Ascending aorta (tissue), 2 donors: Measurements from ENCODE around the gene QKI. TPM values are rescaled to one million over a fixed set of nuclear protein-coding genes. Genes with fewer than 3 reads are reported as not detected.
"Not testable (repeated sequence)": the region's sequence is repeated elsewhere in the genome, so short reads cannot be mapped to it uniquely, and the experiment has no call there.

Experiments used
- DNase-seq, 2 donors: peaks; one replicate each; pipeline ENCODE4 v3.0.0-alpha.2; 2019; ENCODE audit warnings: low spot score in 2 of 2
- H3K27ac ChIP-seq, 2 donors: fragments of 200-600 bp; sonication (generic); one replicate each; pipeline ENCODE4 v1.5.1; 2016 to 2017; ENCODE audit warnings: mild to moderate bottlenecking in 1 of 2
- H3K27me3 ChIP-seq: fragments of 200-600 bp; sonication (generic); one replicate; pipeline ENCODE4 v1.5.1; 2017
- H3K36me3 ChIP-seq, 2 donors: fragments of 200-600 bp; sonication (generic); one replicate each; pipeline ENCODE4 v1.5.1; 2016
- H3K4me1 ChIP-seq, 2 donors: fragments of 200-600 bp; sonication (generic); one replicate each; pipeline ENCODE4 v1.5.1; 2016 to 2017; ENCODE audit warnings: mild to moderate bottlenecking in 1 of 2
- H3K4me3 ChIP-seq, 2 donors: fragments of 200-600 bp; sonication (generic); one replicate each; pipeline ENCODE4 v1.5.1; 2016 to 2017; ENCODE audit warnings: mild to moderate bottlenecking in 1 of 2
- H3K9me3 ChIP-seq, 2 donors: fragments of 200-600 bp; sonication (generic); one replicate each; pipeline ENCODE4 v1.5.1; 2016
- intact Hi-C: fragments of 100-400 bp; cut with DNase I; formaldehyde crosslinking; loops from one replicate; pipeline ENCODE4 v1.15.1; 2023
- total RNA-seq: library from RNA; depleted of rRNA; stranded (reverse); fragments of >200 nt; gene quantifications from one replicate; pipeline ENCODE4 v1.1.0, GENCODE V29; 2016
- TF ChIP-seq, protein P1 (sequence below), 3 experiments: fragments of 200-600 bp in 2 of 3; fragments of 450-650 bp in 1 of 3; sonication (generic) in 2 of 3; IDR thresholded peaks; one replicate each; pipeline ENCODE4 v1.5.1; 2016 to 2019; ENCODE audit warnings: antibody characterized with exemption in 3 of 3, mild to moderate bottlenecking in 1 of 3, moderate library complexity in 1 of 3

QKI gene
- total RNA-seq, 1 donor from 2014 or later = 91.0 TPM

DNA sequence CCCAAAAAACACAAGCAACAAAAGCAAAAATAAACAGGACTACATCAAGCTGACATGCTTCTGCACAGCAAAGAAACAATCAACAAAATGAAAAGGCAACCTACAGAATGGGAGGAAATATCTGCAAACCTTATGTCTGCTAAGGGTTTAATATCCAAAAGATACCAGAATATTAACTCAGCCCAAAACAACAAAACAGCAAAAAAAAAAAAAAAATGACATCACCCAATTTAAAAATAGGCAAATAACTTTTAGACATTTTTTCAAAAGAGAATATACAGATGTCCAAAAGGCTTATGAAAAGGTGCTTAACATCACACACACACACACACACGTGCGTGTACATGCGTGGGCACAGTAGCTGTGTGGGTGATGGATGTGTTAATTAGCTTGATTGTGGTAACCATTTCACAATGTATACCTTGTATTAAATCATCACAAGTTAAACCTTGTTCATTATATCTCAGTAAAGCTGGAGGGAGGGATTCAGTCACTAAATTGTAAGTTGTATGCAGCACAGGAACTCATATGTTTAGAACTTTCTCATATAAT is 52.4 kb downstream of the QKI start:
- no peaks in the 10 kb centered on the region for H3K36me3 ChIP-seq
- DNase-seq = no peak
- H3K27me3 ChIP-seq = no peaks in the 10 kb centered on the region
- H3K4me3 ChIP-seq = no peak overlapping the region
- H3K4me1 ChIP-seq = peaks cover 0 to 3% of the 10 kb centered on the region in 2 donors
- TF ChIP-seq, protein P1, sequence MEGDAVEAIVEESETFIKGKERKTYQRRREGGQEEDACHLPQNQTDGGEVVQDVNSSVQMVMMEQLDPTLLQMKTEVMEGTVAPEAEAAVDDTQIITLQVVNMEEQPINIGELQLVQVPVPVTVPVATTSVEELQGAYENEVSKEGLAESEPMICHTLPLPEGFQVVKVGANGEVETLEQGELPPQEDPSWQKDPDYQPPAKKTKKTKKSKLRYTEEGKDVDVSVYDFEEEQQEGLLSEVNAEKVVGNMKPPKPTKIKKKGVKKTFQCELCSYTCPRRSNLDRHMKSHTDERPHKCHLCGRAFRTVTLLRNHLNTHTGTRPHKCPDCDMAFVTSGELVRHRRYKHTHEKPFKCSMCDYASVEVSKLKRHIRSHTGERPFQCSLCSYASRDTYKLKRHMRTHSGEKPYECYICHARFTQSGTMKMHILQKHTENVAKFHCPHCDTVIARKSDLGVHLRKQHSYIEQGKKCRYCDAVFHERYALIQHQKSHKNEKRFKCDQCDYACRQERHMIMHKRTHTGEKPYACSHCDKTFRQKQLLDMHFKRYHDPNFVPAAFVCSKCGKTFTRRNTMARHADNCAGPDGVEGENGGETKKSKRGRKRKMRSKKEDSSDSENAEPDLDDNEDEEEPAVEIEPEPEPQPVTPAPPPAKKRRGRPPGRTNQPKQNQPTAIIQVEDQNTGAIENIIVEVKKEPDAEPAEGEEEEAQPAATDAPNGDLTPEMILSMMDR (IDR thresholded peaks at IDR 0.05) = no peak
- no peak overlapping the region for H3K27ac ChIP-seq
- intact Hi-C loops = no loop called here
- peaks cover 0 to 9% of the 10 kb centered on the region in 2 donors for H3K9me3 ChIP-seq

DNA sequence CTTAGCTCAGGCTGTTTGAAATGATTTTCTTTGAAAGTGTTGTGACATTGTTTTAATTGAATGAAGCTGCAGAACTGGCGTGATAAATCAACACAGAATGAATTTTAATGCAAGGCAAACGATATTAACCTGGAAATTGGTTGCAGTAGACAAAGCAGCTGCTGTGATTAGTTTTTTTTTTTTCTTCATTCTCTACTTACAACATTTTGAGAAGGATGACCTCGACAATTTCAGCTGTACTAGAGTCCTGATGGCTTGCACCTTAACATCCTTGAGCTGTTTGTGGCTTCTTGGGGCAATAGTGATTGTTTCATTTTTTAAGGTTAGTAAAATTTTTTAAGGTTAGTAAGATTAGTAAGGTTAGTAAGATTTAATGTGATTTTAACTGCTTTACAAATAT is 54.2 kb downstream of the QKI start:
- Histone ChIP-seq H3K27me3 (no peaks in the 10 kb centered on the region), H3K9me3 (peaks cover 0 to 9% of the 10 kb centered on the region in 2 donors), H3K27ac (no peak overlapping the region), H3K36me3 (no peaks in the 10 kb centered on the region), H3K4me3 (no peak overlapping the region), H3K4me1 (peaks cover 0 to 3% of the 10 kb centered on the region in 2 donors)
- no peak for DNase-seq
- intact Hi-C loops = no loop called here
- TF ChIP-seq, protein P1 (IDR thresholded peaks at IDR 0.05) = no peak

DNA sequence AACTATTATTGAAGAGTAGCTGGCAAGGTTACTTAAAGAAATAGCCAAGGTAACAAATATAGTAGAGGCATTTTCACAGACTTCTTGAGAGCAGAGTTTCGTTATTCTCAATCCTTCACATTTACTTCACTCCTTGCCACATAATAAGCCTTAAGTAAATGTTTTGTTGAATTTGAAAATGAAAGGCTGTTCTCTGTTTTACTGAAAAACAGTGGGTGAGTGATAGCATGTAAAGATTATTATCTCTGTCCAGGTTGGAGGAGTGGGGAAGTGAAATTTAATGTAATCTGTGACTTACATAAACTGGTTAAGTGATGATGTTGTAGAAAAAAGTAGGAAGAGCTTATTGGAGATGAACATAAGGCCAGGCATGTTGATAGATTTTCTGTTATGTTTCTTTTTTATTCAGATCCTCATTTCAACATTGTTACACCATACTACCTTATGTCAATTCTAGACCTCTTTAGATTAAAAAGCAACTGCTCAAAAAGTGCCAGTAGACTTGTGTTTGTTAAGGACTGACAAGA is 55.0 kb downstream of the QKI start:
- DNase-seq = no peak
- TF ChIP-seq, protein P1 (IDR thresholded peaks at IDR 0.05) = no peak
- H3K4me1 ChIP-seq = peaks cover 0 to 5% of the 10 kb centered on the region in 2 donors
- no peak overlapping the region for H3K27ac ChIP-seq
- H3K27me3 ChIP-seq = no peaks in the 10 kb centered on the region
- no peaks in the 10 kb centered on the region for H3K36me3 ChIP-seq
- intact Hi-C loops = no loop called here
- H3K4me3 ChIP-seq = no peak overlapping the region
- peaks cover 0 to 9% of the 10 kb centered on the region in 2 donors for H3K9me3 ChIP-seq

DNA sequence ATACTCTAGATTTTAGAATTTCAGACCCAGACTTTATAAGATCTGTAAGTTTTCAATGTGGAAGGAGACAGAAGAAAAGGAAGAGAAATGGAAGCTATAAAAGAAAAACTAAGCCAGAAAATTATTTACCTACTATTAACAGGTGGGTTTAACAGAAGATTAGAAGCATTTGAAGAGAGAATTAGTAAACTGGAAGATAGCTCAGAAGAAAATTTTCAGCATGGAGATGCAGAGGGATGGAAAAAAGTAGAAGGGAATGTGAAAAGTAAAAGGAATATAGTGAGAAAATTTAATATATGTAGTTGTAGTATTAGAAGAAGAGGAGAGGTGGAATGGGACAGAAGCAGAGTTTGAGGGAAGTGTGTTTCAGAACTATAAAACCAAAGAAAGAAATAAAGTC is 56.1 kb downstream of the QKI start:
- Histone ChIP-seq H3K27ac (no peak overlapping the region), H3K9me3 (peaks cover 0 to 9% of the 10 kb centered on the region in 2 donors), H3K27me3 (no peaks in the 10 kb centered on the region), H3K36me3 (no peaks in the 10 kb centered on the region), H3K4me3 (no peak overlapping the region), H3K4me1 (peaks cover 0 to 7% of the 10 kb centered on the region in 2 donors)
- intact Hi-C loops = no loop called here
- DNase-seq = no peak
- TF ChIP-seq, protein P1 (IDR thresholded peaks at IDR 0.05) = no peak

DNA sequence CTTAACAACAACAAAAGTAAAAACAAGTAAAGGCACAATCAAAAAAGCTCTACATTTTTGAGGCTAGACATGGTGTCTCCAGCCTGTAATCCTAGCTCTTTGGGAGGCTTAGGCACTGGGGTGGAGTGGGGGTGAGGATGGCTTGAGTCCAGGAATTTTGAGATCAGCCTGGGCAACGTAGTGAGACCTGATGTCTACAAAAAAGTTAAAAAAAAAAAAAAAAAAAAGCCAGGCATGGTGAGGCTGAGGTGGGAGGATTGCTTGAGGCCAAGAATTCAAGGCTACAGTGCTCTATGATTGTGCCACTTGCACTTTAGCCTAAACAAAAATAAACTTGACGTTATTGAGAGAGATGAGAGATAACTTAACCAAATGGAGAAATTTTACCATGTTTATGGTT is 60.1 kb downstream of the QKI start:
- H3K4me1 ChIP-seq = peaks cover 0 to 4% of the 10 kb centered on the region in 2 donors
- peaks cover 0 to 9% of the 10 kb centered on the region in 2 donors for H3K9me3 ChIP-seq
- peaks cover 0 to 9% of the 10 kb centered on the region in 2 donors for H3K36me3 ChIP-seq
- DNase-seq = no peak
- no peaks in the 10 kb centered on the region for H3K27me3 ChIP-seq
- intact Hi-C loops = no loop called here
- TF ChIP-seq, protein P1 (IDR thresholded peaks at IDR 0.05) = no peak
- no peak overlapping the region for H3K27ac ChIP-seq
- H3K4me3 ChIP-seq = no peak overlapping the region

DNA sequence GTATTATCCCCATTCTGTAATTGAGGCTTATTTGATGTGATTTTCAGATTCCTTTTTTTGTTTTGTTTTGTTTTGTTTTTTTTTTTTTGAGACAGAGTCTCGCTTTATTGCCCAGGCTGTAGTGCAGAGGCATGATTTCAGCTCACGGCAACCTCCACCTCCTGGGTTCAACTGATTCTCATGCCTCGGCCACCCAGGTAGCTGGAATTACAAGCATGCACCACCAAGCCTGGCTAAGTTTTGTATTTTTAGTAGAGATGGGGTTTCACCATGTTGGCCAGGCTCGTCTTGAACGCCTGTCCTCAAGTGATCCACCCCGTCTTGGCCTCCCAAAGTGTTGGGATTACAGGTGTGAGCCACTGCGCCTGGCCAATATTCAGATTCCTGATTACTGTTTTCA is 62.4 kb downstream of the QKI start:
- H3K27me3 ChIP-seq, DNase-seq, H3K4me3 ChIP-seq, H3K4me1 ChIP-seq, H3K27ac ChIP-seq, intact Hi-C loops, H3K9me3 ChIP-seq: not testable (repeated sequence)
- H3K36me3 ChIP-seq = peaks cover 0 to 11% of the 10 kb centered on the region in 2 donors
